ENCODE measurements around the gene RAD1.

Gene RAD1

DNA sequence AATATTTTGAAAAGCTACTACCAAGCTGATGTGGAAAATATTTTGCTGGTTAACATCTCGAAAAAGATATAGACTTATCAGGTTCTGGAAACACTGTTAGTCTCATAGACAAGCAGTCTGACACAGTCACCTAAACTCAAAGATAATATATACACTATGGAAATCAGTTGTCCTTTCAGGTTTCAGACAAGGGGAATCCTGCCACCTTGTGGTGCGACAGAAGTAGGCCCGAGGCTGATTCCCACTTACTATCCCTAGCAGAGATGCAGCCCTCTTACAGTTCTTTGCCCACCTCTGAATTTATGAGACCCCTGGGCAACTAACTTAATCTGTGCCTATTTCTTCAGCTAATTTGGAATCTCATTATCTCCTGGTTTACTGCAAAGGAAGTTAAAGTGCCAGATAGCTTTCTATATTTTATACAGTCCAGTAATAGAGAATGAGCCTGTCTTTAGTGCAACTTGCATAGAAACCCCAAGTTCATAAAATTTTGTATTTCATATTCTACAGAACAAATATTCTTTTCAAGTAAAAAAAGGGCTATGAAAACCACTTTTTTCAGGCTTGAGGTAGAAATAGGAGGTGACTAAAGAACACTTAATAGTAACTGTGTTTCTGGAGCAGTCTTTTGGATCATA is 16.9 kb downstream of the RAD1 start:
- Histone ChIP-seq H3K79me2 (ENCODE audit: insufficient read depth, low read length) (no peaks in the 10 kb centered on the region), H3K4me3 (ENCODE audit: low read depth in 1 of 2, low read length in 2 of 2) (no peak overlapping the region), H3K27me3 (ENCODE audit: insufficient read depth, low read length, poor library complexity) (no peaks in the 10 kb centered on the region), H3K4me1 (ENCODE audit: insufficient read depth, low read length) (no peaks in the 10 kb centered on the region), H2AFZ (ENCODE audit: low read depth, low read length) (no peak overlapping the region), H3K4me2 (ENCODE audit: insufficient read depth, low read length) (no peak overlapping the region), H3K9ac (ENCODE audit: low read depth, low read length) (no peak overlapping the region), H3K36me3 (ENCODE audit: insufficient read depth, low read length) (peaks cover 5% of the 10 kb centered on the region; the same call in 1 of the 2 replicates), H4K20me1 (ENCODE audit: insufficient read depth, low read length) (no peaks in the 10 kb centered on the region), H3K27ac (ENCODE audit: low read length) (no peak overlapping the region), H3K9me3 (ENCODE audit: insufficient read depth, low read length, severe bottlenecking) (no peaks in the 10 kb centered on the region)
- DNase-seq (peak; percentile 59), ATAC-seq (ENCODE audit: insufficient read depth, low read depth) (peak; percentile 88)
- no peak for TF ChIP-seq EZH2 (IDR thresholded peaks at IDR 0.05; ENCODE audit: borderline replicate concordance, low read depth, low read length, severe bottlenecking)
- TF ChIP-seq, protein P1, sequence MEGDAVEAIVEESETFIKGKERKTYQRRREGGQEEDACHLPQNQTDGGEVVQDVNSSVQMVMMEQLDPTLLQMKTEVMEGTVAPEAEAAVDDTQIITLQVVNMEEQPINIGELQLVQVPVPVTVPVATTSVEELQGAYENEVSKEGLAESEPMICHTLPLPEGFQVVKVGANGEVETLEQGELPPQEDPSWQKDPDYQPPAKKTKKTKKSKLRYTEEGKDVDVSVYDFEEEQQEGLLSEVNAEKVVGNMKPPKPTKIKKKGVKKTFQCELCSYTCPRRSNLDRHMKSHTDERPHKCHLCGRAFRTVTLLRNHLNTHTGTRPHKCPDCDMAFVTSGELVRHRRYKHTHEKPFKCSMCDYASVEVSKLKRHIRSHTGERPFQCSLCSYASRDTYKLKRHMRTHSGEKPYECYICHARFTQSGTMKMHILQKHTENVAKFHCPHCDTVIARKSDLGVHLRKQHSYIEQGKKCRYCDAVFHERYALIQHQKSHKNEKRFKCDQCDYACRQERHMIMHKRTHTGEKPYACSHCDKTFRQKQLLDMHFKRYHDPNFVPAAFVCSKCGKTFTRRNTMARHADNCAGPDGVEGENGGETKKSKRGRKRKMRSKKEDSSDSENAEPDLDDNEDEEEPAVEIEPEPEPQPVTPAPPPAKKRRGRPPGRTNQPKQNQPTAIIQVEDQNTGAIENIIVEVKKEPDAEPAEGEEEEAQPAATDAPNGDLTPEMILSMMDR (IDR thresholded peaks at IDR 0.05; ENCODE audit: borderline replicate concordance, extremely low read depth, low read length, poor library complexity, severe bottlenecking), result peak; percentile 87

DNA sequence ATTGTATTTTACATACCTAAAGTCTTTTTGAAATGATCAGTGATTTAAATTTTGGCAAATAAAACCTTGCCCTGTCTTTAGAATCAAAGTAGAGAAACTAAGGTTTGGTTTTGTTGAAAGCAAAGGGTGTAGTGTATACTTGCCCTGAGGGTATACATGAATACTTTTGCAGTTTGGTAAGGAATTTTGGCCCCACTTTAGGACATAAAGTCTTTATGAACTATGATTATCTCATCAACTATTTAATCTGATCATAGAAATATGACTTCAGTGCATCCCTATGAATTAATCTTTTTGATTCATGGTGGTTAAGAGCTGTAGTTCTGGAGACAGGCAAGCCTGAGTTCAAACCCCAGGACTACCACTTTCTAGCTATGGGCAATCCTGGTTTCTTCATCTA is 17.7 kb downstream of the RAD1 start:
- DNase-seq, result no peak
- TF ChIP-seq, protein P1 (IDR thresholded peaks at IDR 0.05; ENCODE audit: borderline replicate concordance, extremely low read depth, low read length, poor library complexity, severe bottlenecking), result no peak
- TF ChIP-seq EZH2 (IDR thresholded peaks at IDR 0.05; ENCODE audit: borderline replicate concordance, low read depth, low read length, severe bottlenecking), result no peak
- H4K20me1 ChIP-seq (ENCODE audit: insufficient read depth, low read length), result no peaks in the 10 kb centered on the region
- H3K9ac ChIP-seq (ENCODE audit: low read depth, low read length), result no peak overlapping the region
- H3K4me1 ChIP-seq (ENCODE audit: insufficient read depth, low read length), result no peaks in the 10 kb centered on the region
- H3K79me2 ChIP-seq (ENCODE audit: insufficient read depth, low read length), result no peaks in the 10 kb centered on the region
- H3K36me3 ChIP-seq (ENCODE audit: insufficient read depth, low read length), result 0 out of 2 replicates have a peak, but pooled peaks cover 3% of the 10 kb centered on the region
- no peak for ATAC-seq (ENCODE audit: insufficient read depth, low read depth)
- H2AFZ ChIP-seq (ENCODE audit: low read depth, low read length), result no peak overlapping the region
- H3K4me3 ChIP-seq (ENCODE audit: low read depth in 1 of 2, low read length in 2 of 2), result no peak overlapping the region
- no peak overlapping the region for H3K27ac ChIP-seq (ENCODE audit: low read length)
- H3K27me3 ChIP-seq (ENCODE audit: insufficient read depth, low read length, poor library complexity), result no peaks in the 10 kb centered on the region
- H3K9me3 ChIP-seq (ENCODE audit: insufficient read depth, low read length, severe bottlenecking), result no peaks in the 10 kb centered on the region
- no peak overlapping the region for H3K4me2 ChIP-seq (ENCODE audit: insufficient read depth, low read length)

DNA sequence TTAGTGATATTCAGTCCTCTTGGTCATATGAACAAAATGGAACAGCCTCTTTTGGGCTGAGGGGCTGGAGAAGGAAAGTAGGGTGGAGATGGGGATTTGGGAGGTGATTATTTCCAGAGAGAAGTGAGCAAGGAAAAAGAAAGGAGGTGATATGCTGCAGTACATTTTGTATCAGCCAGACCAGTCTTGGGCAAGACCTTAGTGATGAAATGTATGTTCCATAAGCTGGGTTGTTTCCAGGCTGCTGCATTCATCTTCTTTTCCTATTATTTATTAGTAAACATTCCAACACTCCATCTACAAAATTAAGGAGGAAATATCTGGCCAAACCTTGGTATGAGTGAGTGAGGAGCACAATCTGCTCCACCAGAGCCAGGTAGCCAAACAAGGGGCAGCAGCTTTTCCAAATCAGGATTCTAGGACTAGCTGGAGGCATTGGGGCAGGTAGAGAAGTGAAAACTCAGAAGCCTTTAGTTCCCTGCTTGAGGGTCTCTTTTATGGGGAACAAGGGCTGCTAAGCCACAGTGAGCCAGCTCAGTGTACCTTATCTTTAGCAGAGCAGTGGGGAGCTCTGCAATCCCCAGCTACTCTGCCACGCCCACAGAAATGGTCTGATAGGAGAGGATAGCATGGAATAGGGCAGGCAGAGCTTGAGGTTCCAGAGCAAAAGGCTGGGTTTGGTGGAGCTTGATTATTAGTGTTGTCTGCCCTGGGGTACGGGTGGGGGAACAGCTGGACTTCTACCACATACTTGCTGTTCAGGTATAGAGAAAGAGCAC is 19.5 kb downstream of the RAD1 start:
- DNase-seq (no peak), ATAC-seq (ENCODE audit: insufficient read depth, low read depth) (no peak)
- TF ChIP-seq, protein P1 (IDR thresholded peaks at IDR 0.05; ENCODE audit: borderline replicate concordance, extremely low read depth, low read length, poor library complexity, severe bottlenecking), result no peak
- no peak for TF ChIP-seq EZH2 (IDR thresholded peaks at IDR 0.05; ENCODE audit: borderline replicate concordance, low read depth, low read length, severe bottlenecking)
- no peak overlapping the region for H3K27ac ChIP-seq (ENCODE audit: low read length)
- no peaks in the 10 kb centered on the region for H3K36me3 ChIP-seq (ENCODE audit: insufficient read depth, low read length)
- no peaks in the 10 kb centered on the region for H3K4me1 ChIP-seq (ENCODE audit: insufficient read depth, low read length)
- H3K9ac ChIP-seq (ENCODE audit: low read depth, low read length), result no peak overlapping the region
- no peak overlapping the region for H3K4me3 ChIP-seq (ENCODE audit: low read depth in 1 of 2, low read length in 2 of 2)
- H3K79me2 ChIP-seq (ENCODE audit: insufficient read depth, low read length), result no peaks in the 10 kb centered on the region
- no peaks in the 10 kb centered on the region for H3K9me3 ChIP-seq (ENCODE audit: insufficient read depth, low read length, severe bottlenecking)
- H3K4me2 ChIP-seq (ENCODE audit: insufficient read depth, low read length), result no peak overlapping the region
- H3K27me3 ChIP-seq (ENCODE audit: insufficient read depth, low read length, poor library complexity), result no peaks in the 10 kb centered on the region
- no peak overlapping the region for H2AFZ ChIP-seq (ENCODE audit: low read depth, low read length)
- no peaks in the 10 kb centered on the region for H4K20me1 ChIP-seq (ENCODE audit: insufficient read depth, low read length)

Measured in DND-41 (cell line).